IMR-90 (cell line): ENCODE data around the gene FYCO1.

Experiments
- CEBPB ChIP-seq: IDR thresholded peaks from 2 replicates; pipeline ENCODE4 v1.6.1; 2012; ENCODE audit warnings: low read depth, low read length, improper control_type of control experiment
- CHD1 ChIP-seq: IDR thresholded peaks from 2 replicates; pipeline ENCODE4 v1.6.1; 2012; ENCODE audit warnings: low read depth, low read length, improper control_type of control experiment
- CTCF ChIP-seq: conservative IDR thresholded peaks from 2 replicates; pipeline ENCODE4 v1.5.1; 2012; ENCODE audit warnings: mild to moderate bottlenecking, low read depth, low read length, improper control_type of control experiment
- FOS ChIP-seq: fragments of 150-350 bp; IDR thresholded peaks from 2 replicates; pipeline ENCODE4 v1.6.1; 2016; ENCODE audit warnings: low read depth, low read length
- MXI1 ChIP-seq: IDR thresholded peaks from 2 replicates; pipeline ENCODE4 v1.6.1; 2012; ENCODE audit warnings: low read depth, mild to moderate bottlenecking, low read length, moderate library complexity, borderline replicate concordance
- NFE2L2 ChIP-seq: fragments of 150-350 bp; IDR thresholded peaks from 2 replicates; pipeline ENCODE4 v1.6.1; 2016; ENCODE audit warnings: low read depth, mild to moderate bottlenecking, low read length
- POLR2A ChIP-seq: IDR thresholded peaks from 2 replicates; pipeline ENCODE4 v1.6.1; 2012; ENCODE audit warnings: mild to moderate bottlenecking, low read depth, low read length
- RAD21 ChIP-seq: IDR thresholded peaks from 2 replicates; pipeline ENCODE4 v1.6.1; 2012; ENCODE audit warnings: low read length, improper control_type of control experiment
- RCOR1 ChIP-seq: IDR thresholded peaks from 2 replicates; pipeline ENCODE4 v1.6.1; 2012; ENCODE audit warnings: mild to moderate bottlenecking, low read length, improper control_type of control experiment; ENCODE audit not compliant: insufficient replicate concordance
- RFX5 ChIP-seq: IDR thresholded peaks from 2 replicates; pipeline ENCODE4 v1.8.0; 2012; ENCODE audit warnings: low read depth, mild to moderate bottlenecking, low read length, moderate library complexity
- SMC3 ChIP-seq: fragments of 150-350 bp; IDR thresholded peaks from 2 replicates; pipeline ENCODE4 v1.6.1; 2016; ENCODE audit warnings: low read depth, mild to moderate bottlenecking, antibody characterized with exemption, low read length, moderate library complexity
- USF2 ChIP-seq: fragments of 150-350 bp; IDR thresholded peaks from 2 replicates; pipeline ENCODE4 v1.6.1; 2017; ENCODE audit warnings: mild to moderate bottlenecking, antibody characterized with exemption, low read length, low read depth

- TF ChIP-seq CTCF (no peak), SMC3 (no peak), FOS (no peak), POLR2A (no peak), MXI1 (no peak), RFX5 (no peak), CEBPB (no peak), CHD1 (no peak), RAD21 (no peak), RCOR1 (no peak), USF2 (no peak), NFE2L2 (no peak)
Measured at GRCh38 chr3:45887759-45888511, 107.7 kb downstream of the FYCO1 start.
